ENCODE results near the gene PRKCA. TPM values are rescaled to one million over a fixed set of nuclear protein-coding genes. Genes with fewer than 3 reads are reported as not detected.
A peak's percentile ranks its signal among the peaks of the same experiment; 100 is the strongest.

Gene PRKCA
- total RNA-seq, 1 donor from 2014 or later = 15.5 TPM

- Histone ChIP-seq H3K27ac (peak overlapping the region; percentile 61), H3K4me3 (no peak overlapping the region), H3K9me3 (no peaks in the 10 kb centered on the region), H3K4me1 (peaks cover 41% of the 10 kb centered on the region), H3K36me3 (no peaks in the 10 kb centered on the region), H3K27me3 (no peaks in the 10 kb centered on the region)
- DNase-seq (ENCODE audit: extremely low spot score in 2 of 2) = no peak
- no peak for TF ChIP-seq POLR2A (IDR thresholded peaks at IDR 0.05)
- no peak for TF ChIP-seq POLR2AphosphoS5 (IDR thresholded peaks at IDR 0.05; ENCODE audit: insufficient read depth in 1 of 2, low read depth in 1 of 2)
- TF ChIP-seq, protein P1, sequence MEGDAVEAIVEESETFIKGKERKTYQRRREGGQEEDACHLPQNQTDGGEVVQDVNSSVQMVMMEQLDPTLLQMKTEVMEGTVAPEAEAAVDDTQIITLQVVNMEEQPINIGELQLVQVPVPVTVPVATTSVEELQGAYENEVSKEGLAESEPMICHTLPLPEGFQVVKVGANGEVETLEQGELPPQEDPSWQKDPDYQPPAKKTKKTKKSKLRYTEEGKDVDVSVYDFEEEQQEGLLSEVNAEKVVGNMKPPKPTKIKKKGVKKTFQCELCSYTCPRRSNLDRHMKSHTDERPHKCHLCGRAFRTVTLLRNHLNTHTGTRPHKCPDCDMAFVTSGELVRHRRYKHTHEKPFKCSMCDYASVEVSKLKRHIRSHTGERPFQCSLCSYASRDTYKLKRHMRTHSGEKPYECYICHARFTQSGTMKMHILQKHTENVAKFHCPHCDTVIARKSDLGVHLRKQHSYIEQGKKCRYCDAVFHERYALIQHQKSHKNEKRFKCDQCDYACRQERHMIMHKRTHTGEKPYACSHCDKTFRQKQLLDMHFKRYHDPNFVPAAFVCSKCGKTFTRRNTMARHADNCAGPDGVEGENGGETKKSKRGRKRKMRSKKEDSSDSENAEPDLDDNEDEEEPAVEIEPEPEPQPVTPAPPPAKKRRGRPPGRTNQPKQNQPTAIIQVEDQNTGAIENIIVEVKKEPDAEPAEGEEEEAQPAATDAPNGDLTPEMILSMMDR (IDR thresholded peaks at IDR 0.05) = no peak
- intact Hi-C loops (cut with DNase I) = no loop called here
Observed at GRCh38 chr17:66461343-66461995, 159.1 kb downstream of the PRKCA start.

DNA sequence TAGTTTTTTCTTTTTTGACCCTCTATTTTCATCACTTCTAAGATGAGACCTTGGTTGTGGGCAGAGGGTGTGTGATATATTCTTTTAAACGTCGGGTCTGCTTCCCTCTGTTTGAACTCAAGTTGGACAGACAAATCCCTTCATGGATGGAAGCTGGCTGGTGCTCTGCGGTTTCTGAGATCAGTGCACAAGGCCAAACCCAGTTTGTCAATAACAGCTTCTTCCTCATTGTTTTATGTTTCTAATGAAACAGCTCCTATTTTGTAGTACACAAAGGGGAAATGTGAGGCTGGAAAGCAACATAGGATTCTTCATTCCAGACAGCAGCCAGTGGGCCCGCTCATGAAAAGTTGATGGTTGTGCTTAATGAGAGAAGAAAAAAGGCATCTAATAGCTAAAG, 159.6 kb downstream of the PRKCA start:
- H3K4me1 ChIP-seq = peaks cover 47% of the 10 kb centered on the region
- H3K9me3 ChIP-seq = no peaks in the 10 kb centered on the region
- peak overlapping the region; percentile 61 for H3K27ac ChIP-seq
- intact Hi-C loops (cut with DNase I) = no loop called here
- no peak overlapping the region for H3K4me3 ChIP-seq
- TF ChIP-seq, protein P1 (IDR thresholded peaks at IDR 0.05) = no peak
- TF ChIP-seq POLR2AphosphoS5 (IDR thresholded peaks at IDR 0.05; ENCODE audit: insufficient read depth in 1 of 2, low read depth in 1 of 2) (no peak), POLR2A (IDR thresholded peaks at IDR 0.05) (no peak)
- no peak for DNase-seq (ENCODE audit: extremely low spot score in 2 of 2)
- no peaks in the 10 kb centered on the region for H3K27me3 ChIP-seq
- no peaks in the 10 kb centered on the region for H3K36me3 ChIP-seq

GRCh38 chr17:66464921-66465320, 162.5 kb downstream of the PRKCA start:
- peaks cover 71% of the 10 kb centered on the region for H3K4me1 ChIP-seq
- H3K27me3 ChIP-seq = no peaks in the 10 kb centered on the region
- intact Hi-C loops (cut with DNase I) = no loop called here
- no peaks in the 10 kb centered on the region for H3K36me3 ChIP-seq
- H3K27ac ChIP-seq = peak overlapping the region; percentile 38
- DNase-seq (ENCODE audit: extremely low spot score in 2 of 2) = no peak
- no peaks in the 10 kb centered on the region for H3K9me3 ChIP-seq
- H3K4me3 ChIP-seq = no peak overlapping the region
- TF ChIP-seq POLR2AphosphoS5 (IDR thresholded peaks at IDR 0.05; ENCODE audit: insufficient read depth in 1 of 2, low read depth in 1 of 2) (no peak), POLR2A (IDR thresholded peaks at IDR 0.05) (no peak)
- TF ChIP-seq, protein P1 (IDR thresholded peaks at IDR 0.05) = no peak

DNA sequence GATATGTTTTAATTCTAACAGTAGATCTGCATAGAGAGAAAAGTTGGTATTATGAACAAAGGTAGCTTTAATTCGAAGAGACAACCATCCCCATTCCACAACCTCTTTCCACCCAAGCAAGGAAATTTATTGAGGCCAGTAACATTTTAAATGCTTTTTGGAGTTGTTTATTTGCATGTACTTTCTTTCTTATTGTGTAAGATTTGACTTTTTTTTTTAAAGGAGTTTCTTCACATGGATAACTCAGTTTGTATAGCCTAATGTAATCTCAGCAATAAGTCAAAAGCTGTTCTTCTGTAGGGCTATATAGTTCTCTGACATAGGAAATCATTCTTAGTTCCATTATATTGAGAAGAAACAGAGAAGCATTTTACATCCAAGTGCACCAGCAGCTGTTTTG, 163.3 kb downstream of the PRKCA start:
- H3K27ac ChIP-seq = peak overlapping the region; percentile 70

More for the DNA sequence above, 163.3 kb downstream of the PRKCA start:
- intact Hi-C loops (cut with DNase I) = no loop called here
- no peaks in the 10 kb centered on the region for H3K36me3 ChIP-seq
- DNase-seq (ENCODE audit: extremely low spot score in 2 of 2) = no peak
- TF ChIP-seq, protein P1 (IDR thresholded peaks at IDR 0.05) = no peak
- TF ChIP-seq POLR2AphosphoS5 (IDR thresholded peaks at IDR 0.05; ENCODE audit: insufficient read depth in 1 of 2, low read depth in 1 of 2) = no peak
- no peak for TF ChIP-seq POLR2A (IDR thresholded peaks at IDR 0.05)
- H3K4me3 ChIP-seq = no peak overlapping the region
- H3K27me3 ChIP-seq = no peaks in the 10 kb centered on the region
- H3K4me1 ChIP-seq = peaks cover 64% of the 10 kb centered on the region
- H3K9me3 ChIP-seq = no peaks in the 10 kb centered on the region

All from vagina (tissue), 2 donors.